Measurements from ENCODE around the gene AKR1A1.

Gene AKR1A1

DNA sequence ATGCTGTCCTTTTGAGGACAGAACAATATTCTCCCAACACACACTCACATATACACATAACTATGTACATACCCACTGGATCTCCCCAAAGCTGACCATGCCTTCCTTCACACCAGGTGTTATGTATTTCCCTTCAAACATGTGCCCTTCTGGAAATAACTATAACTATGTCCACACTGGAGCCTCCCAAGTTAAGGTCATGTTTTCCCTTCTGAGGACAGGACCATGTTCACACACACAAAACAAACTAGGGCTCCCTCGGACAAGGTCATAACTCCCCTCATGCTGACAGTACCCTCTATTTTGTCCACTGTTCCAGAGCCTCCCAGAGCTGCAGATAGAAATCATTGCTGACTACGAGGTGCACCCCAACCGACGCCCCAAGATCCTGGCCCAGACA, 42.7 kb upstream of the AKR1A1 start:
- Histone ChIP-seq H3K36me3 (ENCODE audit: control insufficient read depth, insufficient read depth, low read length) (no peaks in the 10 kb centered on the region), H3K27me3 (ENCODE audit: control insufficient read depth, insufficient read depth, low read length) (no peaks in the 10 kb centered on the region), H3K4me2 (ENCODE audit: low read length) (no peak overlapping the region), H3K4me1 (no peaks in the 10 kb centered on the region), H3K9me3 (ENCODE audit: control insufficient read depth, low read length) (no peaks in the 10 kb centered on the region), H2AFZ (no peak overlapping the region), H3K79me2 (no peaks in the 10 kb centered on the region), H3K27ac (no peak overlapping the region), H3K9ac (no peak overlapping the region), H3K4me3 (ENCODE audit: low read depth, low read length) (no peak overlapping the region)
- TF ChIP-seq, protein P1, sequence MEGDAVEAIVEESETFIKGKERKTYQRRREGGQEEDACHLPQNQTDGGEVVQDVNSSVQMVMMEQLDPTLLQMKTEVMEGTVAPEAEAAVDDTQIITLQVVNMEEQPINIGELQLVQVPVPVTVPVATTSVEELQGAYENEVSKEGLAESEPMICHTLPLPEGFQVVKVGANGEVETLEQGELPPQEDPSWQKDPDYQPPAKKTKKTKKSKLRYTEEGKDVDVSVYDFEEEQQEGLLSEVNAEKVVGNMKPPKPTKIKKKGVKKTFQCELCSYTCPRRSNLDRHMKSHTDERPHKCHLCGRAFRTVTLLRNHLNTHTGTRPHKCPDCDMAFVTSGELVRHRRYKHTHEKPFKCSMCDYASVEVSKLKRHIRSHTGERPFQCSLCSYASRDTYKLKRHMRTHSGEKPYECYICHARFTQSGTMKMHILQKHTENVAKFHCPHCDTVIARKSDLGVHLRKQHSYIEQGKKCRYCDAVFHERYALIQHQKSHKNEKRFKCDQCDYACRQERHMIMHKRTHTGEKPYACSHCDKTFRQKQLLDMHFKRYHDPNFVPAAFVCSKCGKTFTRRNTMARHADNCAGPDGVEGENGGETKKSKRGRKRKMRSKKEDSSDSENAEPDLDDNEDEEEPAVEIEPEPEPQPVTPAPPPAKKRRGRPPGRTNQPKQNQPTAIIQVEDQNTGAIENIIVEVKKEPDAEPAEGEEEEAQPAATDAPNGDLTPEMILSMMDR (IDR thresholded peaks at IDR 0.05): no peak

GRCh38 chr1:45508295-45509151, 42.1 kb upstream of the AKR1A1 start:
- no peaks in the 10 kb centered on the region for H3K27me3 ChIP-seq (ENCODE audit: control insufficient read depth, insufficient read depth, low read length)
- H3K79me2 ChIP-seq: no peaks in the 10 kb centered on the region
- no peak overlapping the region for H3K27ac ChIP-seq
- no peaks in the 10 kb centered on the region for H3K4me1 ChIP-seq
- no peaks in the 10 kb centered on the region for H3K9me3 ChIP-seq (ENCODE audit: control insufficient read depth, low read length)
- no peak overlapping the region for H3K4me2 ChIP-seq (ENCODE audit: low read length)
- H3K36me3 ChIP-seq (ENCODE audit: control insufficient read depth, insufficient read depth, low read length): no peaks in the 10 kb centered on the region
- TF ChIP-seq, protein P1 (IDR thresholded peaks at IDR 0.05): no peak
- H3K4me3 ChIP-seq (ENCODE audit: low read depth, low read length): no peak overlapping the region
- H3K9ac ChIP-seq: no peak overlapping the region
- H2AFZ ChIP-seq: no peak overlapping the region

DNA sequence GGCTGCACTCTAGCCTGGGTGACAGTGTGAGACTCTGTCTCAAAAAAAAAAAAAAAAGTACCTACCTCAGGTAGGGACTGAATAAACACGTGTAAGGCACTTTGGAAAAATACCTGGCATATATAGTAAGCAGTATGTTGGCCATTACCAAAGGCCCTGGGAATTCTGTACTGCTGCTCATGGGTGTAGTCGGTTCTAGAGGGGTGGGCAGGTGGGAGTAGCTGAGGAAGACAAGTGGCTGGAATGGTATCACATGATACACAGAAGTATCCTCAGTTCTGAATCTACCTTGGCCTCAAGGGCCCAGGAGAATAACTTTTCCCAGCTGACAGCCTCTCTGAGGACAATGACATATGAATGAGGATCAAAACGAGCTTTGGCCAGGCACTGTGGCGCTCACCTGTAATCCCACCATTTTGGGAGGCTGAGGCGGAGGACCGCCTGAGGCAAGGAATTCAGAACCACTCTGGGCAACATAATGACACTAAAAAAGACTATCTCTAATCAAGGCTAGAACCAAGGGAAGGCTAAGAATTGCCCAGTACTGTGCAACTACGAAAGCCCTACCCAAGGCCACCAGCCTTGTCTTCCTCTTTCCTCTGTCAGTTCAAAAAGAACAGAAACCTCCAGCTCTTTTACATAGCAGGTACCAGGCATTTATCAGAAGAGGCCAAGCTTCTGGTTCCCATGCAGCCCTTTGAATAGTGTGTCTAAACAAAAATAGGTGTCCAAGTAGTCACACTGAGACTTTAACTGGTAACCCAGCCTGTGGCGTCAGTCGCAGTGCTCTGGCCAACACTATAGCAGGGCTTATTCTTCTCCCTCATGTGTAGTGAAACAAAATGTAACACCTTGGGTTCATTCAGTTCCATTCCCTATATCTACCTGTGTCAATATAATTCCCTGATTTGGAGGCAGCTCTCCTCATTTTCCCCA, 40.3 kb upstream of the AKR1A1 start:
- Histone ChIP-seq H3K4me3 (ENCODE audit: low read depth, low read length) (no peak overlapping the region), H3K4me1 (no peaks in the 10 kb centered on the region), H3K36me3 (ENCODE audit: control insufficient read depth, insufficient read depth, low read length) (no peaks in the 10 kb centered on the region)

DNA sequence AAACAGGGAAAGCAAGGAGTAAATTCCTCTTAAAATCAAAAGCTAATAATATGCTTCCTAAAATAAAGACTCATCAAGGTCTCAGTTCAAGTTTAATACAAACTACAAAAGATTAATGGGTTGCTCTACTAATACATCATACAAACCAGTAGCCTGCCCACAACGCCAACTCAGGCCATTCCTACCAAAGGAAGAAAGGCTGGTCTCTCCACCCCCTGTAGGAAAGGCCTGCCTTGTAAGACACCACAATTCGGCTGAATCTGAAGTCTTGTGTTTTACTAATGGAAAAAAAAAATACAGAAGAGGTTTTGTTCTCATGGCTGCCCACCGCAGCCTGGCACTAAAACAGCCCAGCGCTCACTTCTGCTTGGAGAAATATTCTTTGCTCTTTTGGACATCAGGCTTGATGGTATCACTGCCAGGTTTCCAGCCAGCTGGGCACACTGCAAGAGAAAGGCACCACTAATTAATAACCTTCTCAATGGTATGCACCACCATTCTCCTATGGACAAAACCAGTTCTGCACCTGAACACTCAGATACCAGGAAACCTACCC, 39.6 kb upstream of the AKR1A1 start:
- Histone ChIP-seq H3K36me3 (ENCODE audit: control insufficient read depth, insufficient read depth, low read length) (no peaks in the 10 kb centered on the region), H3K27ac (no peak overlapping the region)

More for the DNA sequence above, 40.3 kb upstream of the AKR1A1 start:
- Histone ChIP-seq H3K9ac (no peak overlapping the region), H3K9me3 (ENCODE audit: control insufficient read depth, low read length) (no peaks in the 10 kb centered on the region), H3K27ac (no peak overlapping the region), H3K27me3 (ENCODE audit: control insufficient read depth, insufficient read depth, low read length) (no peaks in the 10 kb centered on the region), H3K79me2 (no peaks in the 10 kb centered on the region), H2AFZ (no peak overlapping the region), H3K4me2 (ENCODE audit: low read length) (no peak overlapping the region)
- TF ChIP-seq, protein P1 (IDR thresholded peaks at IDR 0.05): no peak

More for the DNA sequence above, 39.6 kb upstream of the AKR1A1 start:
- no peaks in the 10 kb centered on the region for H3K27me3 ChIP-seq (ENCODE audit: control insufficient read depth, insufficient read depth, low read length)
- no peak overlapping the region for H3K4me3 ChIP-seq (ENCODE audit: low read depth, low read length)
- no peaks in the 10 kb centered on the region for H3K4me1 ChIP-seq
- TF ChIP-seq, protein P1 (IDR thresholded peaks at IDR 0.05): no peak
- H3K4me2 ChIP-seq (ENCODE audit: low read length): no peak overlapping the region
- no peak overlapping the region for H3K9ac ChIP-seq
- H3K79me2 ChIP-seq: no peaks in the 10 kb centered on the region
- no peak overlapping the region for H2AFZ ChIP-seq
- no peaks in the 10 kb centered on the region for H3K9me3 ChIP-seq (ENCODE audit: control insufficient read depth, low read length)
